Thyroid gland (tissue), 4 donors: Measurements from ENCODE around the gene ST6GALNAC2.

Experiments
- POLR2A ChIP-seq, 2 donors: fragments of 450-650 bp; IDR thresholded peaks; one replicate each; pipeline ENCODE4 v1.6.1; 2017; ENCODE audit warnings: antibody characterized with exemption in 2 of 2, mild to moderate bottlenecking in 2 of 2, moderate library complexity in 1 of 2
- TF ChIP-seq, protein P1 (sequence below), 6 experiments: fragments of 200-600 bp in 3 of 6; fragments of 450-650 bp in 3 of 6; sonication (generic) in 3 of 6; IDR thresholded peaks; one replicate each; pipeline ENCODE4 v1.5.1; 2016 to 2019; ENCODE audit warnings: antibody characterized with exemption in 6 of 6, mild to moderate bottlenecking in 2 of 6, inconsistent platforms in 1 of 6, moderate library complexity in 1 of 6

DNA sequence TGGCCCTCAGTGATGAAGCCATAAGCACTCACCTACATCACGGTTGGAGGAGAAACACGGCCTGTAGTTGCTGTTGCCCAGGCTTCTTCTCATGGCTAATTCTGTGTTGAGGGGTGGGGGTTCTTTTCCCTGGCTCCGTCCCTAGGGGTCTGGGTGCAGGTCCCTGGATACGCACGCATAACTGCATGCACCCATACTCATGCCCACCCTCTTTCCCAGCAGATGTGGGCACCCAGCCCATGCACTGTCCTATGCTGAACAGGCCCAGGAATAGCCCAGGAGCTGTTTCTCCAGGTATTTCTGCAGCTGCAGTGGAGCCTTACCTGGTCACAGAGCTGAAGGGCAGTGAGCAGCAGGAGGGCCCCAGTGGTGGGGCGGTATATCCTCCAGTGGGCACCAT lies 39.8 kb upstream of the ST6GALNAC2 start:
- TF ChIP-seq, protein P1, sequence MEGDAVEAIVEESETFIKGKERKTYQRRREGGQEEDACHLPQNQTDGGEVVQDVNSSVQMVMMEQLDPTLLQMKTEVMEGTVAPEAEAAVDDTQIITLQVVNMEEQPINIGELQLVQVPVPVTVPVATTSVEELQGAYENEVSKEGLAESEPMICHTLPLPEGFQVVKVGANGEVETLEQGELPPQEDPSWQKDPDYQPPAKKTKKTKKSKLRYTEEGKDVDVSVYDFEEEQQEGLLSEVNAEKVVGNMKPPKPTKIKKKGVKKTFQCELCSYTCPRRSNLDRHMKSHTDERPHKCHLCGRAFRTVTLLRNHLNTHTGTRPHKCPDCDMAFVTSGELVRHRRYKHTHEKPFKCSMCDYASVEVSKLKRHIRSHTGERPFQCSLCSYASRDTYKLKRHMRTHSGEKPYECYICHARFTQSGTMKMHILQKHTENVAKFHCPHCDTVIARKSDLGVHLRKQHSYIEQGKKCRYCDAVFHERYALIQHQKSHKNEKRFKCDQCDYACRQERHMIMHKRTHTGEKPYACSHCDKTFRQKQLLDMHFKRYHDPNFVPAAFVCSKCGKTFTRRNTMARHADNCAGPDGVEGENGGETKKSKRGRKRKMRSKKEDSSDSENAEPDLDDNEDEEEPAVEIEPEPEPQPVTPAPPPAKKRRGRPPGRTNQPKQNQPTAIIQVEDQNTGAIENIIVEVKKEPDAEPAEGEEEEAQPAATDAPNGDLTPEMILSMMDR (IDR thresholded peaks at IDR 0.05), result no peak
- no peak for TF ChIP-seq POLR2A (IDR thresholded peaks at IDR 0.05)
